PC-9 (cell line): Measurements from ENCODE around the gene CYGB.

ENCODE experiments used
- CTCF ChIP-seq: fragments of 200-600 bp; sonication (generic); conservative IDR thresholded peaks from 2 replicates; pipeline ENCODE4 v1.6.1; 2017; ENCODE audit warnings: mixed run types, antibody characterized with exemption, mild to moderate bottlenecking, moderate library complexity
- EZH2 ChIP-seq: fragments of 200-600 bp; sonication (generic); IDR thresholded peaks from 2 replicates; pipeline ENCODE4 v1.8.0; 2017; ENCODE audit warnings: antibody characterized with exemption, low read depth

DNA sequence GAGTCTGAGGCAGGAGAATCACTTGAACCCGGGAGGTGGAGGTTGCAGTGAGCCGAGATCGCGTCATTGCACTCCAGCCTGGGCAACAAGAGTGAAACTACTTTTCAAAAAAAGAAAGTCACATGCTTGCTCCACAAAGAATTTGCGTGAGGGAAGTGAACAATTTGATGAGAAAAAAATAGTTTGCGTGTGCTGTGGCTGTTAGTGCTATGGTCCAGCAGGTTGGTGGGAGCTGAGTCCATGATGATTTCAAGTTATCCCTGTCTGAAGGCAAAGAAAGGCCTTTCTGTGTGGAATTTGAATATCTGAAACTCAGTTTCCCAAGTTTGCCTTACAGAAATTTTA lies 23.3 kb upstream of the CYGB start:
- TF ChIP-seq CTCF (no peak), EZH2 (no peak)
